Bronchial epithelial cell (primary cell): ENCODE data around the gene IGFBP4. TPM values are rescaled to one million over a fixed set of nuclear protein-coding genes. Genes with fewer than 3 reads are reported as not detected.

Experiments
- DNase-seq: peaks from one replicate; pipeline ENCODE4 v3.0.0-alpha.2; 2010; ENCODE audit warnings: low read depth
- FAIRE-seq: peaks from 2 replicates; lab custom pipeline; 2011; peaks lifted over from hg19 to GRCh38; lab: Jason Lieb, UNC
- H3K27me3 ChIP-seq: 2 replicates; pipeline ENCODE4 v1.5.1; 2011; ENCODE audit warnings: low read length; ENCODE audit not compliant: control insufficient read depth, insufficient read depth
- H3K36me3 ChIP-seq: 2 replicates; pipeline ENCODE4 v1.5.1; 2011; ENCODE audit warnings: low read length; ENCODE audit not compliant: control insufficient read depth, insufficient read depth
- H3K4me3 ChIP-seq: 2 replicates; pipeline ENCODE4 v1.5.1; 2011; ENCODE audit warnings: mild to moderate bottlenecking, low read depth, low read length, control low read depth
- total RNA-seq: library from RNA; depleted of rRNA; stranded (reverse); fragments of >200 nt; gene quantifications from 2 replicates; pipeline ENCODE4 v1.2.1, GENCODE V29; 2014
- TF ChIP-seq, protein P1 (sequence below): IDR thresholded peaks from 2 replicates; pipeline ENCODE4 v1.5.1; 2011; ENCODE audit warnings: mild to moderate bottlenecking, moderate library complexity, low read length, control low read depth, inconsistent platforms; ENCODE audit not compliant: insufficient read depth, severe bottlenecking

IGFBP4 gene
- total RNA-seq, 1 donor from 2014 or later, result 21.9 TPM

DNA sequence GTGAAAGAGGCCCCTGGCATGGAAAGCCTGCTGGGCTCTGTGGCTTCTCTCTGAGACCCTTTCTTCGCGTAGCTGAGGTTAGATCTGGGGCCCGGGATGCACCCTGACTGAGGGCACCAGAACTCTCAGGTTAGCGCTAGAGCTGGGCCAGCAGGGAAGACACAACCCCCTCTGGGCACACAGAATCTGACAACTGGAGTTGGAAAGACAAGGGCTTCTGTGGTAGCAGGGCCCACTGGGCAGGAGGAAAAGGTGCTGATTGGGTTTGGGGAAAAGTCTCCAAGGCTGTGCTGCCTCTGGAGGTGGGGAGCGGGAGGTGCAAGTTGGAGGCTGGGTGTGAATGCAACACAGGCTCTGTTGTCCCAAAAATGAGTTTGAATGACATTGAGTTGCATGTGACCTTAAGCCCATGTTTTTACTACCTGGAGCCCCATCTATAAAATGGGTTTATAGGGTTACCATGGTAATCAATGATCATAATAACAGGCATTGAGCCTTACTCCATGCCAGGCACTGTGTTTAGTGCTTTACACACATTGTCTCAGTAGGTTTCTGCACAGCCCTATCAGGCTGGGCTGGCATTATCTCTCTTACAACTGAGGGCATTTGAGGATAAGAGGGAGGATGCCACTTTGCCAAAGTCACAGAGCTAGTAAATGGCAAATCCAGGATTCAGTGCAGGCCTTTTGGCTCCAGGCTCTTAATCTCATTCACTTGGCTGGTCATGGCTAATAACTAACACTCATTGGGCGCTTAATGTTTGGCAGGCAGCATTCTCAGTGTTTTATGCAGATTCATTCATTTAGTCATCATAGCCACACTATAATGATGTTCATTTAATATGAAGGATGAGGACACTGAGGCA lies 9.5 kb upstream of the IGFBP4 start:
- FAIRE-seq, result peak; percentile 72
- no peak for DNase-seq
- no peaks in the 10 kb centered on the region for H3K36me3 ChIP-seq
- H3K27me3 ChIP-seq, result peaks cover 2% of the 10 kb centered on the region
- TF ChIP-seq, protein P1, sequence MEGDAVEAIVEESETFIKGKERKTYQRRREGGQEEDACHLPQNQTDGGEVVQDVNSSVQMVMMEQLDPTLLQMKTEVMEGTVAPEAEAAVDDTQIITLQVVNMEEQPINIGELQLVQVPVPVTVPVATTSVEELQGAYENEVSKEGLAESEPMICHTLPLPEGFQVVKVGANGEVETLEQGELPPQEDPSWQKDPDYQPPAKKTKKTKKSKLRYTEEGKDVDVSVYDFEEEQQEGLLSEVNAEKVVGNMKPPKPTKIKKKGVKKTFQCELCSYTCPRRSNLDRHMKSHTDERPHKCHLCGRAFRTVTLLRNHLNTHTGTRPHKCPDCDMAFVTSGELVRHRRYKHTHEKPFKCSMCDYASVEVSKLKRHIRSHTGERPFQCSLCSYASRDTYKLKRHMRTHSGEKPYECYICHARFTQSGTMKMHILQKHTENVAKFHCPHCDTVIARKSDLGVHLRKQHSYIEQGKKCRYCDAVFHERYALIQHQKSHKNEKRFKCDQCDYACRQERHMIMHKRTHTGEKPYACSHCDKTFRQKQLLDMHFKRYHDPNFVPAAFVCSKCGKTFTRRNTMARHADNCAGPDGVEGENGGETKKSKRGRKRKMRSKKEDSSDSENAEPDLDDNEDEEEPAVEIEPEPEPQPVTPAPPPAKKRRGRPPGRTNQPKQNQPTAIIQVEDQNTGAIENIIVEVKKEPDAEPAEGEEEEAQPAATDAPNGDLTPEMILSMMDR, result peak; percentile 77
- H3K4me3 ChIP-seq, result no peak overlapping the region

DNA sequence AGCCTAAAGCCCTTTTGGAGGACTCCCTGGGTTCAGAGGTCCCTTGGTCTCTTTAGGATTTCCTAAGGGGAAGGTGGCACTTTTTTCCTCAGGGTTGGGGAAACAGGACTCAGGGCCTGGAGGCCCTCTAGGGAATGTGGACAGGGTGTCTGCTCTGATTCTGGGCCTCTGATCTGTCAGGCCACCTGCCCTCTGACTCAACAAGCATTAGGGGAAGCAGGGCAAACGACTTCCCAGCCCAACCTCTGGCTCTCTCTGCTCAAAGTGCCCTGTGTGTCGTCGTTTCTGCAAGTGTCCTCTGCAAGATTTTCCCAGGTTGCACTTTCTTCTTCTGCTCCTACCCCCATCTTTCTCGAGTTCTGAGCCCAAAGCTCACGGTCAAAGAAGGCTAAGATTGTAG lies 6.6 kb upstream of the IGFBP4 start:
- no peaks in the 10 kb centered on the region for H3K36me3 ChIP-seq
- no peak overlapping the region for H3K4me3 ChIP-seq
- FAIRE-seq (no peak), DNase-seq (no peak)
- H3K27me3 ChIP-seq, result peaks cover 3% of the 10 kb centered on the region
- TF ChIP-seq, protein P1, result no peak

DNA sequence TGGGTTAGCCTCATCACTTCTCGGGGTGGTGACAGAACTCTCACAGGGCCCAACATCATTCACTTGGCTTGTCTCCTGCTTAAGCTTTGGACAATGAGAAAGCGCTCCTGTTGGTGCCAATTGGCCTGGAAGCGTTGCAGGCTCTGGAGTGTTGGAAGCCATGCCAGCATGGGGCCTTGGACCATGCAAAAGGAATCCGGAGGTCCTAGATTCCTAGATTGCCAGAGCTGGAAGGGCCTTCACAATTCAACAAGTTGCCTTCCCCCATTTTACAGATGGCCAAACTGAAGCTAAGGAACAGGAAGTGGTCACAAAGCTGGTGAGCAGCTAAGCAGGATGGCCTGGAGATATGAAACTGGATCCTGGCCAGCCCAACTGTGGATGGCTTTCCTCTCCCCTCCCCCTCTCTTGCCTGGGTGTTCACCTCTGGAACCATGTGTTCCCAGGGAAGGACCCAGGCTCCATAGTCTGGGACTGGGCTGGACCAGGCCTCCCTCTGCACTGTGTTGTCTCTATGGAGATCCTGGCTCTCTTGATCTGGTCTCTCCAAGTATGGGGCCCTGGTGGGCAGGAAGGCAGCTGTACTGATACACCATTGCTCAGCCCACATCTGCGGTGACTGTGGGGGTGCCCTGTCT lies 6.0 kb upstream of the IGFBP4 start:
- Histone ChIP-seq H3K27me3 (peaks cover 3% of the 10 kb centered on the region), H3K36me3 (no peaks in the 10 kb centered on the region), H3K4me3 (no peak overlapping the region)
- TF ChIP-seq, protein P1, result no peak
- DNase-seq, result no peak
- FAIRE-seq, result no peak

DNA sequence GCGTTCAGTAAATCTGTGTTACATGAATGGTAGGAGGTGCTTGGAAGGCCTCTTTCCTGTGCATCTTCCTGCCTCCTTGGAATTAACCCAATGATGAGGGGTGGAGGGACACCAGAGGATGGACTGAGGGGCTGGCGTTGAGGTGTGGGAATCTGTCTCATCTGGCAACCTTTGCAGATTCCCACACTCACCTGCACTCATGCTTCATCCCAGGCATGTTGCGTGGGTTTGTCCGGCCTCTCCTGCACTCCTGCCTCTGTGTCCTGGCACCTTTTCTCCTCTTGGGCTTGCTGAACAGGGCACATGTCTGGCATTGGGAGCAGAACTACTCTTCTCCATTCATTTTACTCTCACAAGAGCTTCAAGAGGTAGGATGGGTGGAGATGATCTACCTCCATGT lies 3.1 kb upstream of the IGFBP4 start:
- Histone ChIP-seq H3K27me3 (peaks cover 3% of the 10 kb centered on the region), H3K4me3 (no peak overlapping the region), H3K36me3 (no peaks in the 10 kb centered on the region)
- DNase-seq (no peak), FAIRE-seq (no peak)
- TF ChIP-seq, protein P1, result no peak

DNA sequence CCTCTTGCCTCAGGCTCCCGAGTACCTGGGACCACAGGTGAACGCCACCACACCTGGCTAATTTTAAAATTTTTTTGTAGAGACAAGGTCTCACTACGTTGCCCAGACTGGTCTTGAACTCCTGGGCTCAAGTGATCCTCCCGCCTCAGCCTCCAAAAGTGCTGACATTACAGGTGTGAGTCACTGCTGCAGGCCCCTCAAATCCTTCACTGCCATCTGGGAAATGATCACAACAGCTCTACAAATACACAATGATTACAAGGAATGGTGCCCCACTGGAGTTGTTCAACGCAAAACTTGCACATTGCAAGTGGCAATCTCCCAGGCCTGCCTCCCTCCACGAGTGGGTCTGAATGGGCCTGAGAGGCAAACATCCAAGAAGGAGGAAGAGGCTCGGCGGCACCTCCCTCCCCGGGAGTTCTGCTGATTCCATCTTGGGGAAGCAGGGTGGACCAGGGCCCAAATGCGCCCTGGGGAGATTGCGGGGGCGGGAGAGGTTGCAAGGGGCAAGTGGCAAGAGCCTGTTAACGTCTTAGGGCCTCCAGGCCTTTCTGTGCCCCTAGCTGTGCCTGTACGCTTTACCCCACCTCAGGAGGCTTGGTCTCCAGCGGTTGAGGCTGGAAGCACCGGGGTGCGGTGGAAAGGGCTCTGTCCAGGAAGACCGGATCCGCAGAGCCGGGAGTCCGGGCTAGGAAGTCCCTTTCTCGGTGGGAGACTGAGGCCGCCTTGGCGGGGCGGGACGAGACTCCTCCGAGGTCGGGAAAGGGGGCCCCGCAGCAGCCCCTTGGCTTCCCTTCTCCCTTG lies 656 bp upstream of the IGFBP4 start:
- FAIRE-seq, result no peak
- H3K36me3 ChIP-seq, result no peaks in the 10 kb centered on the region
- TF ChIP-seq, protein P1, result no peak

More for the DNA sequence above, 656 bp upstream of the IGFBP4 start:
- DNase-seq, result peak; percentile 23
- H3K4me3 ChIP-seq, result peak overlapping the region; percentile 48
- H3K27me3 ChIP-seq, result peaks cover 2% of the 10 kb centered on the region
